Right lobe of liver (tissue), 4 donors: Measurements from ENCODE around the gene CCM2.

Experiments
- CTCF ChIP-seq, 4 donors: fragments of 200-600 bp in 3 of 4; fragments of 450-650 bp in 1 of 4; IDR thresholded peaks; one replicate each; pipeline versions ENCODE4 v1.5.1 to v1.8.0; 2016 to 2022; ENCODE audit warnings: antibody characterized with exemption in 4 of 4, mild to moderate bottlenecking in 2 of 4
- POLR2A ChIP-seq: fragments of 450-650 bp; IDR thresholded peaks from one replicate; pipeline ENCODE4 v1.6.1; 2017; ENCODE audit warnings: antibody characterized with exemption, mild to moderate bottlenecking
- donor health status: DM: no; HTN: no; CAD: no.
- donor health status: DM: no; HTN: no; CAD: no.
- donor health status: DM: no; HTN: yes; CAD: no.

- TF ChIP-seq CTCF (IDR thresholded peaks at IDR 0.05) (no peak), POLR2A (no peak)
These were observed 99.2 kb downstream of the CCM2 start for GRCh38 chr7:45098983-45099839.
